Non-pigmented ciliary epithelial cell (primary cell): ENCODE results near the gene DCLRE1B.

Experiments
- DNase-seq: peaks from one replicate; pipeline ENCODE4 v3.0.0-alpha.2; 2010; ENCODE audit warnings: low read depth

Gene DCLRE1B

GRCh38 chr1:113928187-113928930 lies 23.2 kb downstream of the DCLRE1B start:
- DNase-seq = no peak

- no peak for DNase-seq
Measured at GRCh38 chr1:113928941-113929749, 24.0 kb downstream of the DCLRE1B start, which contains the start of gene HIPK1. Gene HIPK1, plus strand, starts transcription at chr1:113929324.

GRCh38 chr1:113929750-113930498 lies 24.8 kb downstream of the DCLRE1B start:
- no peak for DNase-seq

- no peak for DNase-seq
Measured at GRCh38 chr1:113930499-113931161, 25.5 kb downstream of the DCLRE1B start.

- no peak for DNase-seq
Measured at GRCh38 chr1:113931451-113931851, 26.3 kb downstream of the DCLRE1B start.

GRCh38 chr1:113934006-113934405 lies 28.9 kb downstream of the DCLRE1B start:
- DNase-seq = no peak

GRCh38 chr1:113934511-113935055 lies 29.5 kb downstream of the DCLRE1B start:
- no peak for DNase-seq

GRCh38 chr1:113935176-113935575 lies 30.1 kb downstream of the DCLRE1B start:
- no peak for DNase-seq

GRCh38 chr1:113935970-113936369 lies 30.8 kb downstream of the DCLRE1B start:
- no peak for DNase-seq

- no peak for DNase-seq
Measured at GRCh38 chr1:113937146-113937545, 32.0 kb downstream of the DCLRE1B start.

GRCh38 chr1:113938192-113938591 lies 33.1 kb downstream of the DCLRE1B start:
- DNase-seq = no peak

GRCh38 chr1:113940365-113941244 lies 35.5 kb downstream of the DCLRE1B start:
- no peak for DNase-seq

GRCh38 chr1:113941245-113941559 lies 36.1 kb downstream of the DCLRE1B start:
- DNase-seq = no peak

GRCh38 chr1:113942527-113942926 lies 37.4 kb downstream of the DCLRE1B start:
- DNase-seq = no peak

GRCh38 chr1:113943028-113943811 lies 38.1 kb downstream of the DCLRE1B start:
- DNase-seq = no peak

- no peak for DNase-seq
Measured at GRCh38 chr1:113945329-113945728, 40.2 kb downstream of the DCLRE1B start.

- DNase-seq = no peak
Measured at GRCh38 chr1:113946112-113946511, 41.0 kb downstream of the DCLRE1B start.

GRCh38 chr1:113946678-113947387 lies 41.7 kb downstream of the DCLRE1B start:
- DNase-seq = no peak

GRCh38 chr1:113947388-113948107 lies 42.4 kb downstream of the DCLRE1B start:
- no peak for DNase-seq
